ENCODE measurements around the gene ZCCHC14.

Gene ZCCHC14

DNA sequence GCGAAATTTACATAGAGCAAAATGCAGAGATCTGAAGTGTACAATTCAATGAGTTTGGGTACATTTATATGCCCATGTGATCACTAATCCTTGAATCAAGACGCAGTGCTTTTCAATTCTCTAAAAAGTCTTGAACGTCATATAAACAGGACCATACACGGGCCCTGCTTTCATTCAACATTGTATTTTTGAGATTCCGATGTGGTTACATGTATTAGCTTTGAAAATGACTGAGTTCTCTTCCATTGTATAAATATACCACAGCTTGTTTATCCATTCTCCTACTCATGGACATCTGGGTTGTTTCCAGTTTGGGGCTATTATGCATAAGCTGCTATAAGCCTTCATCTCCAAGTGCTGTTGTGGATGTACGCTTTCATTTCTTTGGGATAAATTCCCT, 45.5 kb downstream of the ZCCHC14 start:
- Histone ChIP-seq H2BK5ac (ENCODE audit: low read length) (no peak overlapping the region), H4K91ac (ENCODE audit: low read depth, low read length, poor library complexity) (no peak overlapping the region), H3K27me3 (ENCODE audit: control insufficient read depth in 3 of 3, insufficient read depth in 3 of 3, low read depth in 1 of 3, low read length in 3 of 3) (no peaks in the 10 kb centered on the region), H3K18ac (ENCODE audit: low read length) (no peak overlapping the region), H2AFZ (ENCODE audit: low read length) (no peak overlapping the region), H3K79me1 (ENCODE audit: low read depth, low read length) (peaks cover 4% of the 10 kb centered on the region), H3K4me1 (ENCODE audit: control insufficient read depth in 2 of 2, insufficient read depth in 1 of 2, low read depth in 1 of 2, low read length in 2 of 2) (no peaks in the 10 kb centered on the region), H3K9me3 (replicated peaks in 1 of 2; ENCODE audit: control insufficient read depth in 2 of 2, insufficient read depth in 1 of 2, low read depth in 1 of 2, low read length in 2 of 2) (peaks cover 5 to 19% of the 10 kb centered on the region in 2 donors), H3K27ac (replicated peaks; ENCODE audit: low read length) (no peak overlapping the region), H3K4ac (ENCODE audit: low read length) (no peak overlapping the region), H2BK120ac (ENCODE audit: low read depth, low read length) (no peak overlapping the region), H3K4me3 (ENCODE audit: low read length in 2 of 2) (no peak overlapping the region), H3K36me3 (replicated peaks in 1 of 2; ENCODE audit: control insufficient read depth in 2 of 2, insufficient read depth in 2 of 2, low read length in 2 of 2) (peaks cover 22 to 76% of the 10 kb centered on the region in 2 donors), H2BK15ac (ENCODE audit: low read length) (no peak overlapping the region), H2BK12ac (ENCODE audit: low read length) (no peak overlapping the region), H3K4me2 (ENCODE audit: insufficient read depth, low read length, poor library complexity, severe bottlenecking) (no peak overlapping the region), H3K23ac (ENCODE audit: low read depth, low read length, poor library complexity) (no peak overlapping the region), H3K9ac (ENCODE audit: low read depth, low read length, poor library complexity) (no peak overlapping the region), H3K14ac (ENCODE audit: low read length) (no peak overlapping the region), H2AK5ac (ENCODE audit: low read depth, low read length) (no peak overlapping the region), H4K8ac (ENCODE audit: low read depth, low read length) (no peak overlapping the region)
- no peak for DNase-seq (ENCODE audit: low spot score)
- no CpG with 5 or more reads among the region's 6 CpGs for WGBS, 2 donors (ENCODE audit: extremely low coverage in 2 of 2, insufficient read length in 2 of 2, insufficient replicate concordance in 1 of 2)

DNA sequence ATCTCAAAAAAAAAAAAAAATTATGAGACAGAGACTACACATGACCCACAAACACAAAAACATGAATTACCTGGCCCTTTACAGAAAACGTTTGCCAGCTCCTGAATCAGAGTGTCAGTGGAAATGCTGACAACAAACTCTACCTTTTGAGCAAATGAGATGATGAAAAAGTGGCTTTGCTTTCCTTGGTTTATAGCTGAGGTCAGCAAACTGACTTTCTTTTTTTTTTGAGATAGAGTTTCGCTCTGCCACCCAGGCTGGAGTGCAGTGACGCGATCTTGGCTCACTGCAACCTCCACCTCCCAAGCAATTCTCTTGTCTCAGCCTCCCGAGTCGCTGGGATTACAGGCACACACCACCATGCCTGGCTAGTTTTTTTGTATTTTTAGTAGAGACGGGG, 46.3 kb downstream of the ZCCHC14 start:
- H3K4ac ChIP-seq (ENCODE audit: low read length) = no peak overlapping the region
- peaks cover 22 to 76% of the 10 kb centered on the region in 2 donors for H3K36me3 ChIP-seq (replicated peaks in 1 of 2; ENCODE audit: control insufficient read depth in 2 of 2, insufficient read depth in 2 of 2, low read length in 2 of 2)
- no peak overlapping the region for H3K27ac ChIP-seq (replicated peaks; ENCODE audit: low read length)

DNA sequence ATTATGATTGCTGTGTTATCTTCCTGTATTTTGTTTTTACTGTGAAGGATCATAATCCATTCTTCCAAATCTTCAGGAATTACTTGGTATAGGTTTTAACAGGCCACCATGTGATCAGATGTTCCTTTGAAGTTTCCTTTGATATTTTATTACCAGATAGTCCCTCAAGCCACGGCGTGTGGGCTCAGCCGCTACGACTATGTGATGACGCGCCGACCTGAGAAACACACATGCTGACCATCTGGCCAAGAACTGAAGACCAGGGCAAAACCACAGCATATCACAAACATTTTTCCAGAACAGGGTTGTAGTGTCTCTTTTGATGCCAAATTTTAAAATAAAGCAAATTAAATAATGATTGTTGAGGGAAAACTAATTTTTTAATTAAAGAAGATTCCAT, 47.3 kb downstream of the ZCCHC14 start:
- H3K23ac ChIP-seq (ENCODE audit: low read depth, low read length, poor library complexity) = no peak overlapping the region
- no peak overlapping the region for H3K9ac ChIP-seq (ENCODE audit: low read depth, low read length, poor library complexity)
- no peaks in the 10 kb centered on the region for H3K27me3 ChIP-seq (ENCODE audit: control insufficient read depth in 3 of 3, insufficient read depth in 3 of 3, low read depth in 1 of 3, low read length in 3 of 3)
- H3K18ac ChIP-seq (ENCODE audit: low read length) = no peak overlapping the region
- no peak overlapping the region for H4K8ac ChIP-seq (ENCODE audit: low read depth, low read length)
- no peak overlapping the region for H2BK120ac ChIP-seq (ENCODE audit: low read depth, low read length)
- no peak overlapping the region for H3K14ac ChIP-seq (ENCODE audit: low read length)
- no peak overlapping the region for H3K27ac ChIP-seq (replicated peaks; ENCODE audit: low read length)
- peaks cover 5 to 19% of the 10 kb centered on the region in 2 donors for H3K9me3 ChIP-seq (replicated peaks in 1 of 2; ENCODE audit: control insufficient read depth in 2 of 2, insufficient read depth in 1 of 2, low read depth in 1 of 2, low read length in 2 of 2)
- peaks cover 5% of the 10 kb centered on the region for H3K79me1 ChIP-seq (ENCODE audit: low read depth, low read length)
- whole genome bisulfite sequencing, 2 donors (ENCODE audit: extremely low coverage in 2 of 2, insufficient read length in 2 of 2, insufficient replicate concordance in 1 of 2) = no CpG with 5 or more reads among the region's 7 CpGs
- no peaks in the 10 kb centered on the region for H3K4me1 ChIP-seq (ENCODE audit: control insufficient read depth in 2 of 2, insufficient read depth in 1 of 2, low read depth in 1 of 2, low read length in 2 of 2)
- no peak overlapping the region for H4K91ac ChIP-seq (ENCODE audit: low read depth, low read length, poor library complexity)
- H3K4ac ChIP-seq (ENCODE audit: low read length) = no peak overlapping the region
- no peak overlapping the region for H2AK5ac ChIP-seq (ENCODE audit: low read depth, low read length)
- no peak overlapping the region for H3K4me2 ChIP-seq (ENCODE audit: insufficient read depth, low read length, poor library complexity, severe bottlenecking)
- no peak overlapping the region for H2AFZ ChIP-seq (ENCODE audit: low read length)
- H2BK15ac ChIP-seq (ENCODE audit: low read length) = no peak overlapping the region
- H2BK12ac ChIP-seq (ENCODE audit: low read length) = no peak overlapping the region
- no peak overlapping the region for H2BK5ac ChIP-seq (ENCODE audit: low read length)
- peaks cover 22 to 74% of the 10 kb centered on the region in 2 donors for H3K36me3 ChIP-seq (replicated peaks in 1 of 2; ENCODE audit: control insufficient read depth in 2 of 2, insufficient read depth in 2 of 2, low read length in 2 of 2)
- H3K4me3 ChIP-seq (ENCODE audit: low read length in 2 of 2) = no peak overlapping the region
- no peak for DNase-seq (ENCODE audit: low spot score)

More for the DNA sequence above, 46.3 kb downstream of the ZCCHC14 start:
- H4K8ac ChIP-seq (ENCODE audit: low read depth, low read length) = no peak overlapping the region
- no peaks in the 10 kb centered on the region for H3K4me1 ChIP-seq (ENCODE audit: control insufficient read depth in 2 of 2, insufficient read depth in 1 of 2, low read depth in 1 of 2, low read length in 2 of 2)
- peaks cover 5% of the 10 kb centered on the region for H3K79me1 ChIP-seq (ENCODE audit: low read depth, low read length)
- WGBS, 2 donors (ENCODE audit: extremely low coverage in 2 of 2, insufficient read length in 2 of 2, insufficient replicate concordance in 1 of 2) = no CpG with 5 or more reads among the region's 7 CpGs
- peaks cover 5 to 19% of the 10 kb centered on the region in 2 donors for H3K9me3 ChIP-seq (replicated peaks in 1 of 2; ENCODE audit: control insufficient read depth in 2 of 2, insufficient read depth in 1 of 2, low read depth in 1 of 2, low read length in 2 of 2)
- no peak overlapping the region for H2BK15ac ChIP-seq (ENCODE audit: low read length)
- no peak overlapping the region for H3K4me2 ChIP-seq (ENCODE audit: insufficient read depth, low read length, poor library complexity, severe bottlenecking)
- no peaks in the 10 kb centered on the region for H3K27me3 ChIP-seq (ENCODE audit: control insufficient read depth in 3 of 3, insufficient read depth in 3 of 3, low read depth in 1 of 3, low read length in 3 of 3)
- H3K14ac ChIP-seq (ENCODE audit: low read length) = no peak overlapping the region
- no peak overlapping the region for H4K91ac ChIP-seq (ENCODE audit: low read depth, low read length, poor library complexity)
- H3K23ac ChIP-seq (ENCODE audit: low read depth, low read length, poor library complexity) = no peak overlapping the region
- H2BK5ac ChIP-seq (ENCODE audit: low read length) = no peak overlapping the region
- no peak overlapping the region for H2AFZ ChIP-seq (ENCODE audit: low read length)
- H3K4me3 ChIP-seq (ENCODE audit: low read length in 2 of 2) = no peak overlapping the region
- H2BK120ac ChIP-seq (ENCODE audit: low read depth, low read length) = no peak overlapping the region
- no peak overlapping the region for H3K18ac ChIP-seq (ENCODE audit: low read length)
- no peak for DNase-seq (ENCODE audit: low spot score)
- no peak overlapping the region for H3K9ac ChIP-seq (ENCODE audit: low read depth, low read length, poor library complexity)
- H2BK12ac ChIP-seq (ENCODE audit: low read length) = no peak overlapping the region
- no peak overlapping the region for H2AK5ac ChIP-seq (ENCODE audit: low read depth, low read length)

DNA sequence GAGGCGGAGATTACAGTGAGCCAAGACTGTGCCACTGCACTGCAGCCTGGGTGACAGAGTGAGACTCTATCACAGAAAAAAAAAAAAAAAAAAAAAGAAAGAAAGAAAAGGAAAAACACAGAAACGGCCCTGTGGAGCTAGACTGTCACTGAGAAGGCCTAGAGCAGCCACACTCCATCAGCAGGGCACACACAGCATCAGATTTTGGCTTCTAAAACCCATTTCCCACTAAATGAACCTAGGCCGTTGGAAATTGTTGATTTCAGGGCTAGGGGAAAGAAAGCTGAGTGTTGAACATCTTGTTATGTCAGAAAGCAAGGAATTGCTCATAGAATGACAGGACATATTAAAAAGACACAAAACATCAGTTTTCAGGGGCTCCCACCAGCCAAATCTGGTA, 48.9 kb downstream of the ZCCHC14 start:
- H3K4ac ChIP-seq (ENCODE audit: low read length) = no peak overlapping the region
- WGBS, 2 donors (ENCODE audit: extremely low coverage in 2 of 2, insufficient read length in 2 of 2, insufficient replicate concordance in 1 of 2) = no CpG with 5 or more reads among the region's 3 CpGs
- H3K23ac ChIP-seq (ENCODE audit: low read depth, low read length, poor library complexity) = no peak overlapping the region
- peaks cover 7% of the 10 kb centered on the region for H3K79me1 ChIP-seq (ENCODE audit: low read depth, low read length)
- H3K9ac ChIP-seq (ENCODE audit: low read depth, low read length, poor library complexity) = no peak overlapping the region
- H4K91ac ChIP-seq (ENCODE audit: low read depth, low read length, poor library complexity) = no peak overlapping the region
- no peak overlapping the region for H2BK15ac ChIP-seq (ENCODE audit: low read length)
- H3K27me3 ChIP-seq (ENCODE audit: control insufficient read depth in 3 of 3, insufficient read depth in 3 of 3, low read depth in 1 of 3, low read length in 3 of 3) = no peaks in the 10 kb centered on the region
- H2AK5ac ChIP-seq (ENCODE audit: low read depth, low read length) = no peak overlapping the region
- H3K9me3 ChIP-seq (replicated peaks in 1 of 2; ENCODE audit: control insufficient read depth in 2 of 2, insufficient read depth in 1 of 2, low read depth in 1 of 2, low read length in 2 of 2) = peaks cover 5 to 19% of the 10 kb centered on the region in 2 donors
- H3K4me3 ChIP-seq (ENCODE audit: low read length in 2 of 2) = no peak overlapping the region
- peaks cover 21 to 64% of the 10 kb centered on the region in 2 donors for H3K36me3 ChIP-seq (replicated peaks in 1 of 2; ENCODE audit: control insufficient read depth in 2 of 2, insufficient read depth in 2 of 2, low read length in 2 of 2)
- no peak overlapping the region for H3K27ac ChIP-seq (replicated peaks; ENCODE audit: low read length)
- no peak overlapping the region for H2BK120ac ChIP-seq (ENCODE audit: low read depth, low read length)
- H2BK5ac ChIP-seq (ENCODE audit: low read length) = no peak overlapping the region
- no peak overlapping the region for H2BK12ac ChIP-seq (ENCODE audit: low read length)
- no peak overlapping the region for H3K14ac ChIP-seq (ENCODE audit: low read length)
- DNase-seq (ENCODE audit: low spot score) = no peak
- no peak overlapping the region for H3K18ac ChIP-seq (ENCODE audit: low read length)
- no peaks in the 10 kb centered on the region for H3K4me1 ChIP-seq (ENCODE audit: control insufficient read depth in 2 of 2, insufficient read depth in 1 of 2, low read depth in 1 of 2, low read length in 2 of 2)
- no peak overlapping the region for H4K8ac ChIP-seq (ENCODE audit: low read depth, low read length)
- H3K4me2 ChIP-seq (ENCODE audit: insufficient read depth, low read length, poor library complexity, severe bottlenecking) = no peak overlapping the region
- H2AFZ ChIP-seq (ENCODE audit: low read length) = no peak overlapping the region
